GM12873 (cell line): Measurements from ENCODE around the gene NUTF2.
A peak's percentile ranks its signal among the peaks of the same experiment; 100 is the strongest.

ENCODE experiments used
- CTCF ChIP-seq: IDR thresholded peaks from 2 replicates; pipeline ENCODE4 v1.5.1; 2012; ENCODE audit warnings: low read depth, mild to moderate bottlenecking, moderate library complexity, low read length, control low read depth; ENCODE audit not compliant: insufficient read depth; ENCODE audit errors: missing control alignments

NUTF2 gene

GRCh38 chr16:67806428-67807147, 40.1 kb upstream of the NUTF2 start, which contains the start of the genes RANBP10 and TSNAXIP1:
Gene RANBP10, minus strand, starts transcription at chr16:67806560. Its CDS starts 24 bp downstream, at chr16:67806536.
Gene TSNAXIP1, plus strand, starts transcription at chr16:67806889. Its CDS starts 261 bp downstream, at chr16:67807150.
- TF ChIP-seq CTCF: no peak

- TF ChIP-seq CTCF: peak; percentile 20
These were observed 39.5 kb upstream of the NUTF2 start for GRCh38 chr16:67807148-67807682.

GRCh38 chr16:67811899-67812298, 34.8 kb upstream of the NUTF2 start:
- no peak for TF ChIP-seq CTCF

- TF ChIP-seq CTCF: no peak
These were observed 32.2 kb upstream of the NUTF2 start for GRCh38 chr16:67814567-67814966.

GRCh38 chr16:67820608-67821259, 26.0 kb upstream of the NUTF2 start:
- TF ChIP-seq CTCF: no peak

- TF ChIP-seq CTCF: no peak
These were observed 24.2 kb upstream of the NUTF2 start for GRCh38 chr16:67822511-67822910.

- TF ChIP-seq CTCF: no peak
These were observed 21.6 kb upstream of the NUTF2 start for GRCh38 chr16:67825119-67825518.
